ES-I3 (cell line): ENCODE measurements around the gene DPH5.
"Not testable (repeated sequence)": the region's sequence is repeated elsewhere in the genome, so short reads cannot be mapped to it uniquely, and the experiment has no call there.

ENCODE experiments used
- H3K36me3 ChIP-seq: 2 replicates; pipeline ENCODE4 v1.6.1; 2013; ENCODE audit warnings: mild to moderate bottlenecking, low read length, control low read depth, moderate library complexity; ENCODE audit not compliant: insufficient read depth
- H3K4me1 ChIP-seq: 2 replicates; pipeline ENCODE4 v1.6.1; 2013; ENCODE audit warnings: mild to moderate bottlenecking, control low read depth, low read length; ENCODE audit not compliant: insufficient read depth
- H3K9ac ChIP-seq: 2 replicates; pipeline ENCODE4 v1.6.1; 2013; ENCODE audit warnings: low read depth, mild to moderate bottlenecking, low read length, moderate library complexity
- H3K9me3 ChIP-seq: 2 replicates; pipeline ENCODE4 v1.6.1; 2013; ENCODE audit warnings: mild to moderate bottlenecking, low read length, moderate library complexity; ENCODE audit not compliant: control insufficient read depth, insufficient read depth

DPH5 gene

DNA sequence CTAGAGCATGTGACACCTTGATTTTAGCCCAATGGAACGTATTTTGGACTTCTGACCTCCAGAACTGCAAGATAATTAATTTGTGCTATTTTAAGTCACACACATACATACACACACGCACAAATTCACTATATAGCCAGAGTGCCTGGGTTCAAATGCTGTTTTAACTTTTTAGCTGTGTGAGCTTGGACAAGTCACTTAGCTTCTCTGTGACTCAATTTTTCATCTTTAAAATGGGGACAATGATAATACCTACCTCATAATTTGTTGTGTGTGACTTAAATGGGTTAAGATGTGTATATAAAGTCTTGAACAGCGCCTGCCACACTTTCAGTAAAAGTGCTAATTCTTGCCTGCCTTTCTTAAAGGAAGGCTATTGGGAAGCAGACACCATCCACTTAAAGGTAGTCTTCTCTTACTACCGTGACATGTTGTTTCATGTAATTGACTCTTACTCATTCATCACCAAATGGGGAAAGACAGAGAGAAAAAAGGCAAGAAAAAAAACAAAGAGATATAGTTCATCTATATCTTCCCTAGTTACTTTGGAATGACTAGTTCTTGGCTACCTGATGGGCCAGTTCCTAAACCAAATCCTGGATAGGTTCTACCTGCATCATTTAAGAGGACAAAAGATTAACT is 73.4 kb downstream of the DPH5 start:
- Histone ChIP-seq H3K9ac (no peak overlapping the region), H3K36me3 (peaks cover 5% of the 10 kb centered on the region; the same call in 1 of the 2 replicates), H3K4me1 (peaks cover 46% of the 10 kb centered on the region), H3K9me3 (no peaks in the 10 kb centered on the region)

DNA sequence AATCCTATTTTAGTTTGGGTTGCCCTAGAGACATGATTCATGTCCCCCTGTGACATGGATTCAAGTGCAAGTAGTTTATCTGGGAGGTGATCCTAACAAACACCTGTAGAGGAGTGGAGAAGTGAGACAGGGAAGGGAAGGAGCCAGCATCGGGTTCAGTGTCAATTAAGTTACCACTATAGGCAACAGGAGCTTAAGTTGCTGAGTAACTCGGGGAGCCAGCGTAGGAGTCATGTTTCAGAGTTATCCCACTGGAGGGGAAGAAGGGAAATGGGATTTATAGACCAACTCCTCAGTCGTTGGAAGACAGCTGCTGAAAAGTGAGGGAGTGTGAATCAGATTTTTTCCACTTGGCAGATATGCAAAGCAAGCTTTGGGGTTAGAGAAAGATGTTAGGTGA is 74.8 kb downstream of the DPH5 start:
- Histone ChIP-seq H3K9me3 (no peaks in the 10 kb centered on the region), H3K9ac (no peak overlapping the region), H3K36me3 (peaks cover 5% of the 10 kb centered on the region; the same call in 1 of the 2 replicates), H3K4me1 (peaks cover 46% of the 10 kb centered on the region)

DNA sequence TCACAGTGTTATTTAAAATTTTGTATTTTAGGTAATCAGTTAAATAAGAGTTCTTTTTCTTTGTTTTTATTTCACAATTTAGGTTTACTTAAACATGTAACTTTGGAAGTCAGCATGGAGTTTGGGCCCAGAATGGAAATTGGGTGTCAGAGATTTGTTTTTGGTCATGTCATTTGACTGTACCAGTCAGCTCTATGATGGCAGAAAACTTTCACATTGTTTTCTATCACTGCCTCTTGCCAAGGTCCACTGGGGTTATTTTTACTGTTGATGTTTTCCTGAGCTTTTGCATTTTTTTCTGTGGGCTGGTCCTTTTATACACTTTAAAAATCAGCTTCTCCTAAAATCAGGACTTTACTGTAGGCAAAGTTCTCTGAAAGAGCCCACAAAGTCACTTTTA is 75.2 kb downstream of the DPH5 start:
- H3K9me3 ChIP-seq: no peaks in the 10 kb centered on the region
- H3K9ac ChIP-seq: no peak overlapping the region
- peaks cover 44% of the 10 kb centered on the region for H3K4me1 ChIP-seq
- H3K36me3 ChIP-seq: peaks cover 5% of the 10 kb centered on the region; the same call in 1 of the 2 replicates

DNA sequence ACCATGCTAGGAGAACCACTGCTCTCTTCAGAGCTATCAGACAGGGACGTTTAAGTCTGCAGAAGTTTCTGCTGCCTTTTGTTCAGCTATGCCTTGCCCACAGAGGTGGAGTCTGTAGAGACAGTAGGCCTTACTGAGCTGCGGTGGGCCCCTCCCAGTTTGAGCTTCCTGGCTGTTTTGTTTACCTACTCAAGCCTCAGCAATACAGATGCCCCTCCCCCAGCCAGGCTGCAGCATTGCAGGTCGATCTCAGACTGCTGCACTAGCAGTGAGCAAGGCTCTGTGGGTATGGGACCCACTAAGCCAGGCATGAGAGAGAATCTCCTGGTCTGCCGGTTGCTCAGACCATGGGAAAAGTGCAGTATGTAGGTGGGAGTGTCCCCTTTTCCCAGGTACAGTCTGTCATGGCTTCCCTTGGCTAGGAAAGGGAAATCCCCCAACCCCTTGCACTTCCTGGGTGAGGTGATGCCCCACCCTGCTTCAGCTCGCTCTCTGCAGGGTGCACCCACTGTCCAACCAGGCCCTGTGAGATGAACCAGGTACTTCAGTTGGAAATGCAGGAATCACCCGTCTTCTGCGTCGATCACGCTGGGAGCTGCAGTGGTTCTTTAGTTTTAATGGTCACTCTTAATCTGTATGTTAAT is 75.9 kb downstream of the DPH5 start:
- not testable (repeated sequence) for H3K9me3 ChIP-seq, H3K9ac ChIP-seq, H3K36me3 ChIP-seq
- peaks cover 41% of the 10 kb centered on the region for H3K4me1 ChIP-seq

DNA sequence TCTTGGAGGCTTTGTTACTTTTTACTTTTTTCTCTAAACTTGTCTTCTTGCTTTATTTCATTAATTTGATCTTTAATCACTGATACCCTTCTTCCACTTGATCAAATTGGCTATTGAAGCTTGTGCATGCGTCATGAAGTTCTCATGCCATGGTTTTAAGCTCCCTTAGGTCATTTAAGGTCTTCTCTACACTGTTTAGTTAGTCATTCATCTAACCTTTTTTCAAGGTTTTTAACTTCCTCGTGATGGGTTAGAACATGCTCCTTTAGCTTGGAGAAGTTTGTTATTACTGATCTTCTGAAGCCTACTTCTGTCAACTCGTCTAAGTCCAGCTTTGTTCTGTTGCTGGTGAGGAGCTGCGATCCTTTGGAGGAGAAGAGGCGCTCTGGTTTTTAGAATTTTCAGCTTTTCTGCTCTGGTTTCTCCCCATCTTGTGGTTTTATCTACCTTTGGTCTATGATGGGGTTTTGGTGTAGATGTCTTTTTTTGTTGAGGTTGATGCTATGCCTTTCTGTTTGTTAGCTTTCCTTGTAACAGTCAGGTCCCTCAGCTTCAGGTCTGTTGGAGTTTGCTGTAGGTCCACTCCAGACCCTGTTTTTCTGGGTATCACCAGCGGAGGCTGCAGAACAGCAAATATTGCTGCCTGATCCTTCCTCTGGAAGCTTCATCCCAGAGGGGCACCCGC is 76.7 kb downstream of the DPH5 start:
- H3K9me3 ChIP-seq, H3K36me3 ChIP-seq, H3K9ac ChIP-seq: not testable (repeated sequence)
- H3K4me1 ChIP-seq: peaks cover 37% of the 10 kb centered on the region

DNA sequence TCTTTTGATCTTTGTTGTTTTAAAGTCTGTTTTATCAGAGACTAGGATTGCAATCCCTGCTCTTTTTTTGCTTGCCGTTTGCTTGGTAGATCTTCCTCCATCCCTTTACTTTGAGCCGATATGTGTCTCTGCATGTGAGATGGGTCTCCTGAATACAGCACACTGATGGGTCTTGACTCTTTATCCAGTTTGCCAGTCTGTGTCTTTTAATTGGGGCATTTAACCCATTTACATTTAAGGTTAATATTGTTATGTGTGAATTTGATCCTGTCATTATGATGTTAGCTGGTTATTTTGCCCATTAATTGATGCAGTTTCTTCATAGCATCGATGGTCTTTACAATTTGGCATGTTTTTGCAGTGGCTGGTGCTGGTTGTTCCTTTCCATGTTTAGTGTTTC is 77.8 kb downstream of the DPH5 start:
- H3K4me1 ChIP-seq: peaks cover 32% of the 10 kb centered on the region
- not testable (repeated sequence) for H3K36me3 ChIP-seq, H3K9ac ChIP-seq, H3K9me3 ChIP-seq

DNA sequence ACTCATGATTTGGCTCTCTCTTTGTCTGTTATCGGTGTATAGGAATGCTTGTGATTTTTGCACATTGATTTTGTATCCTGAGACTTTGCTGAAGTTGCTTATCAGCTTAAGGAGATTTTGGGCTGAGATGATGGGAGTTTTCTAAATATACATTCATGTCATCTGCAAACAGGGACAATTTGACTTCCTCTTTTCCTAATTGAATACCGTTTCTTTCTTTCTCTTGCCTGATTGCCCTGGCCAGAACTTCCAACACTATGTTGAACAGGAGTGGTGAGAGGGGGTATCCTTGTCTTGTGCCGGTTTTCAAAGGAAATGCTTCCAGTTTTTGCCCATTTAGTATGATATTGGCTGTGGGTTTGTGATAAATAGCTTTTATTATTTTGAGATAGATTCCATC is 79.5 kb downstream of the DPH5 start:
- H3K36me3 ChIP-seq, H3K9me3 ChIP-seq, H3K9ac ChIP-seq: not testable (repeated sequence)
- H3K4me1 ChIP-seq: peaks cover 21% of the 10 kb centered on the region

DNA sequence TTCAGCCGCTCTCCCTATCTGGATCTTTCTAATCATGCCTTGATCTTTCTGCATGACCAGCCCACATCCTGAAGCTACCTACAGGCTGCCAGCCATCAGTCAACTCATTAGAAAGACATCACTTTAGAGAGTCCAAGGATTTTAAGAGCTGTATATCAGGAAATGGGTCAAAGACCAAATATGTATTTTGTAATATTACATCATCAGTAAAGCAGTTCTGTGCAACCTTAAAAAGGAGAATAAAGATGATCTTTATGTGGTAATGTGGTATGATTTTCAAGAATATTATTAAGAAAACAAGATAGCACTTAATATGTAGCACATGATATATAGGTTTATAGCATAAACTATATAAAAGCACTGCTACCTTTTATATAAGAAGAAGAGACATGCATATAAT is 82.1 kb downstream of the DPH5 start:
- Histone ChIP-seq H3K36me3 (no peaks in the 10 kb centered on the region; the same call in none of the 2 replicates), H3K4me1 (peaks cover under 1% of the 10 kb centered on the region; the same call in 1 of the 2 replicates), H3K9me3 (no peaks in the 10 kb centered on the region), H3K9ac (no peak overlapping the region)

DNA sequence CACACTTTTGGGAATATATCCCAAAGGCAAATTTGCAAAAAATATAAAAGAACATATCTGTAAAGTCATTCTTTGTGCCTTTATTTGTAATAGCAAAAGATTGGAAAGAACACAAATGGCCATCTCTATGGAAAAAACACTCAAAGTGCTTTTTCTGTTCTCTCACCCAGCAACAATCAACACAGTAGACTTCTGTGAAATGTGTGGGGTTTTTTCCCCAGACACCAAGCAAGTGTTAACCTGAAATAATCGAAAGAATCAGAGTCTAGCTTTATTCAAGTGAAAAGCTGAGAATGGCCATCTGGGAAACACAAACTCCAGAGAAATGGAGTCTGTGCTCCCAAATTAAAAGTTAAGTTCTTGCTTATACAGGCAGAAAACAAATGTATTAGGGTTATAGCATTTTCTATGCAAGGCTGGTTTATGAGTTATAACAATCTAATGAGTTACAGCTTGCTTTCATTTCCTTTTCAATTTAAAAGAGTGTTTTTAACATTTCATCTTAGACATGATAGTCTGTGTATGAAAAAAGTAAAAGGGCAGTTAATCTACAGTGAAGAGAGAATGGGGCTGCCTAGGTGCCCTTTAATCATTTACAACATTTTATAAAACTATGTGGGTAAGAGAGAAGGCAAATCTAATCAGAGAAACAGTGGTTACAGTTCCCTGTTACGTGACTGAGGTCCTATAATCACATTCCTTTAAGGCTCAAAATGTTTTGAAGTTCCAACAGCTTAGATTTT is 83.1 kb downstream of the DPH5 start:
- Histone ChIP-seq H3K36me3 (no peaks in the 10 kb centered on the region; the same call in none of the 2 replicates), H3K9me3 (no peaks in the 10 kb centered on the region), H3K4me1 (no peaks in the 10 kb centered on the region), H3K9ac (no peak overlapping the region)

DNA sequence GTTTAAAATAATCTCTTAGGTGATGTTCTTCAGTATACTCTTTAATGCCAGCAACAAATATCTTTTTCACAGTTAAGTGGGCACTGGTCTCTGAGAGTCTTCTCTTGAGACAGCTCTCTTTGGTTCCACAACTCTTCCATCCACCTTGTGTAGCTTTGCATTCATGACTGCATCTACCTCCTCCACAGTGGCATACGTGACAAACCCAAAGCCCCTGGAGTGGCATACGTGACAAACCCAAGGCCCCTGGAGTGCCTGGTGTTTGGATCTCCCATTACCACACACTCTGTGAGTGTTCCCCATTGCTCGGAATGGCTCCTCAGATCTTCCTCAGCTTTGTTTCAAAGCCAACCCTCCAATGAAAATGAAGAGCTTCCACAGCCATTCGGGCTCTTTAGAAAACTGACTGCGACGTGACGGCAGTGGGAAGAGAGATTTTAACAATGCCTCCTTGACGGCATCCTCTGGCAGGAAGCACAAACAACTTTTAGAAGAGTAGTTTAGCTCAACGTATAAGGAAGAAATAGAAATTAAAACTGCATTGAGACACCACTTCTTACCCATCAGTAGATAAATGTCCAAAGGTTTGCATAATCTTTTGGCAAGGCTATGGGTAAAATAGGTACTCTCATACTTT is 83.9 kb downstream of the DPH5 start:
- no peaks in the 10 kb centered on the region; the same call in 1 of the 2 replicates for H3K9me3 ChIP-seq
- H3K9ac ChIP-seq: no peak overlapping the region
- no peaks in the 10 kb centered on the region; the same call in none of the 2 replicates for H3K36me3 ChIP-seq
- H3K4me1 ChIP-seq: no peaks in the 10 kb centered on the region

DNA sequence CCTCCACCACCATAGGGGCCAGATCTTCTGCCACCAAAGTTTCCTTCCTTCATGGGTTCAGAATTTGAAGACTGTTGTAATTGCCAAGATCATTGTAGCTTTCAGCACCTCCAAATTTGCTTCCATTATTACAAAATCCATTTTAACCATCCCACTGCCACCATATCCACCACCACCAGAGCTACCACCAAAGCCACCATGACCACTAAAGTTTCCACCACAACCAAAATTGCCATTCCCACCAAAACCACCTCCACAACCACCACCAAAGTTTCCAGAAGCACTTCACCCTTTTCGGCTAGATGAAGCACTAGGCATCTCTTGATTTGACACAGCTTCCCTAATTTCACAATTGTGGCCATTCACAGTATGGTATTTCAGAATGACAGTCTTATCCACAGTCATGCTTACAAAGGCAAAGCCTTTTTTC is 84.5 kb downstream of the DPH5 start:
- no peaks in the 10 kb centered on the region; the same call in 1 of the 2 replicates for H3K9me3 ChIP-seq
- no peaks in the 10 kb centered on the region; the same call in none of the 2 replicates for H3K36me3 ChIP-seq
- H3K4me1 ChIP-seq: no peaks in the 10 kb centered on the region
- no peak overlapping the region for H3K9ac ChIP-seq
